ENCODE results near the gene RPL39.

Gene RPL39

DNA sequence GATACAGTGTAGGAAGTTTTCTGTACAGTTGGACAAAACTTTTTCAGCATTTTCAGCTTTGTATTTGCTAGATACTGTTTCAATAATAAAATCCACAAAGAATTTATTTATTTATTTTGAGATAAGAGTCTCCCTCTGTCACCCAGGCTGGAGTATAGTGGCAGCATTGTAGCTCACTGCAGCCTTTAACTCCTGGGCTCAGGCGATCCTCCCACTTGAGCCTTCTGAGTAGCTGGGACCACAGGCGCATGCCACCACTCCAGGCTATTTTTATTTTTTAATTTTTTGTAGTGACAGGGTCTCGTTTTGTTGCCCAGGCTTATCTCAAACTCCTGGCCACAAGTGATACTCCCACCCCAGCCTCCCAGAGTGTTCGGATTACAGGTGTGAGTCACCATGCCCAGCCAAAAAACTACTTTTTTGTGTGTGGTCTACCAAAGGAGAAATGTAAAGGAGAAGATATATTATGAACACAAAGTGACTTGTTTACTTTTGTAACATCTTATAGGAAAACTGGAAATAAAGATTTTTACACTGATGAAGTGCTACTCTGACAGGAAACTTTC lies 46.1 kb downstream of the RPL39 start:
- no peak overlapping the region for H2AFZ ChIP-seq (ENCODE audit: low read depth, low read length)
- H3K4me2 ChIP-seq (ENCODE audit: low read length), result no peak overlapping the region
- H3K27me3 ChIP-seq (ENCODE audit: low read depth, low read length), result no peaks in the 10 kb centered on the region
- H3K36me3 ChIP-seq (replicated peaks; ENCODE audit: low read depth, low read length), result no peaks in the 10 kb centered on the region
- H3K4me1 ChIP-seq (ENCODE audit: low read length), result no peaks in the 10 kb centered on the region
- TF ChIP-seq EZH2phosphoT487 (IDR thresholded peaks at IDR 0.05; ENCODE audit: low read depth), result no peak
- TF ChIP-seq, protein P1, sequence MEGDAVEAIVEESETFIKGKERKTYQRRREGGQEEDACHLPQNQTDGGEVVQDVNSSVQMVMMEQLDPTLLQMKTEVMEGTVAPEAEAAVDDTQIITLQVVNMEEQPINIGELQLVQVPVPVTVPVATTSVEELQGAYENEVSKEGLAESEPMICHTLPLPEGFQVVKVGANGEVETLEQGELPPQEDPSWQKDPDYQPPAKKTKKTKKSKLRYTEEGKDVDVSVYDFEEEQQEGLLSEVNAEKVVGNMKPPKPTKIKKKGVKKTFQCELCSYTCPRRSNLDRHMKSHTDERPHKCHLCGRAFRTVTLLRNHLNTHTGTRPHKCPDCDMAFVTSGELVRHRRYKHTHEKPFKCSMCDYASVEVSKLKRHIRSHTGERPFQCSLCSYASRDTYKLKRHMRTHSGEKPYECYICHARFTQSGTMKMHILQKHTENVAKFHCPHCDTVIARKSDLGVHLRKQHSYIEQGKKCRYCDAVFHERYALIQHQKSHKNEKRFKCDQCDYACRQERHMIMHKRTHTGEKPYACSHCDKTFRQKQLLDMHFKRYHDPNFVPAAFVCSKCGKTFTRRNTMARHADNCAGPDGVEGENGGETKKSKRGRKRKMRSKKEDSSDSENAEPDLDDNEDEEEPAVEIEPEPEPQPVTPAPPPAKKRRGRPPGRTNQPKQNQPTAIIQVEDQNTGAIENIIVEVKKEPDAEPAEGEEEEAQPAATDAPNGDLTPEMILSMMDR (IDR thresholded peaks at IDR 0.05; ENCODE audit: low read depth, low read length), result no peak
- H3K9ac ChIP-seq (ENCODE audit: low read length), result no peak overlapping the region
- no peak overlapping the region for H3K27ac ChIP-seq (ENCODE audit: low read length)
- no peaks in the 10 kb centered on the region for H3K9me3 ChIP-seq (ENCODE audit: insufficient read depth, low read length)
- no peaks in the 10 kb centered on the region for H3K79me2 ChIP-seq (ENCODE audit: low read length)
- H4K20me1 ChIP-seq (ENCODE audit: insufficient read depth, low read length), result no peaks in the 10 kb centered on the region
- no peak overlapping the region for H3K4me3 ChIP-seq (ENCODE audit: low read length)

DNA sequence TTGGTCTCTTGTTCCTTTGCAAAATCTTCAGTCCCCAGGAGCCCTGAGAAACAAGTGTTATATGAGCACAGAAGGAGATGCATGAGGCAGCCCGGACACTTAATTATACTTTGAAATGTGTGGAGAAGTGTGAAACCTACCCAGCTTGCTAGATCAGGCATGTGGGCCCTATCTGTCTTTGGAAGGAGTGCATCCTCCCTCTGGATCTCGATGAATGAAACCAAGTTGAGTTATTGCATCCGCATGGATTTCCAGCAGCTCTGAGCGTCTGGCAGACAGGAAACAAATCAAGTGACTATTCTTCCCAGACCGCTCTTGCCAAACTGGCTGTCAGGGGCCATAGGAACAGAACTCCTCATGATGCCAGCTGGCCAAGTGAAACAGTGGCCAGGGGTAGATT lies 52.7 kb downstream of the RPL39 start:
- no peak for TF ChIP-seq EZH2phosphoT487 (IDR thresholded peaks at IDR 0.05; ENCODE audit: low read depth)
- TF ChIP-seq, protein P1 (IDR thresholded peaks at IDR 0.05; ENCODE audit: low read depth, low read length), result no peak
- Histone ChIP-seq H3K4me1 (ENCODE audit: low read length) (no peaks in the 10 kb centered on the region), H3K9ac (ENCODE audit: low read length) (no peak overlapping the region), H4K20me1 (ENCODE audit: insufficient read depth, low read length) (no peaks in the 10 kb centered on the region), H3K9me3 (ENCODE audit: insufficient read depth, low read length) (no peaks in the 10 kb centered on the region), H3K36me3 (replicated peaks; ENCODE audit: low read depth, low read length) (no peaks in the 10 kb centered on the region), H3K27me3 (ENCODE audit: low read depth, low read length) (no peaks in the 10 kb centered on the region), H3K27ac (ENCODE audit: low read length) (no peak overlapping the region), H3K4me3 (ENCODE audit: low read length) (no peak overlapping the region), H2AFZ (ENCODE audit: low read depth, low read length) (no peak overlapping the region), H3K4me2 (ENCODE audit: low read length) (no peak overlapping the region), H3K79me2 (ENCODE audit: low read length) (no peaks in the 10 kb centered on the region)

Measured in OCI-LY3 (cell line).